Measurements from ENCODE around the gene CLDN2.

The CLDN2 gene

DNA sequence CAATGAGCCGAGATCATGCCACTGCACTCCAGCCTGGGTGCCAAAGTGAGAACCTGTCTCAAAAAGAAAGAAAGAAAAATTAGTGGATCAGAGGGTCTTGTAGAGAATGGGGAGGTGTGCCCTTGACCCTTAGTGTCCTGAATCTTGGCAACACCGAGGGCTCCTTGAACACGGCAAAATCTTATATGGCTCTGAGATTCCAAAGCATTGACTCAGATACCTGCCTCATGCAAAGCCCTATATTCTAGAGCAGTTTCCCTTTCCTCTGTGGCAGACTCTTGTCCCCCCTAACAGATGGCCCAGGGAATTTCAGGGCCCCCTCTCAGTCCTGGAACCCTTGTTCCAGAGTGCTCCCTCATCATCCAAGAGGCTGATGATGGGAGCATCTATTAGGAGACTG lies 6.8 kb downstream of the CLDN2 start:
- no peak for FAIRE-seq

DNA sequence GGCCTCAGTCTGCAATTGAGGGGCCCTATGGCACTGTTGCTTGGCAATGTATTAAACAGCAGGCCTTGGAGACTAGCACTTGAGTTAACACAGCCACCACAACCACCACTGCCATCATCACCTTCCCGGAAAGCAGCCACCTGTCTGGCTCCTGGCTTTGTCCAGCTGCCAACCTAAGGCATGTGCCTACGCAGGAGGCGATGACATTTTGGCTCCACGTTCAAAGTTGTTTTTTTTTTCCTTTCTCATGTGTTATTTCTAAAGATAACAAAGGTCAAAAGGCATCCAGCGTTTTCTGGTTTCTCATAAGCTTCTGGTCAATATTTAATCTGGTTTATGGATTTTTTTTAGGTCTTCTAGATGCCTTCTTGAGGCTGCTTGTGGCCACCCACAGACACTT lies 7.5 kb downstream of the CLDN2 start:
- no peak for FAIRE-seq

DNA sequence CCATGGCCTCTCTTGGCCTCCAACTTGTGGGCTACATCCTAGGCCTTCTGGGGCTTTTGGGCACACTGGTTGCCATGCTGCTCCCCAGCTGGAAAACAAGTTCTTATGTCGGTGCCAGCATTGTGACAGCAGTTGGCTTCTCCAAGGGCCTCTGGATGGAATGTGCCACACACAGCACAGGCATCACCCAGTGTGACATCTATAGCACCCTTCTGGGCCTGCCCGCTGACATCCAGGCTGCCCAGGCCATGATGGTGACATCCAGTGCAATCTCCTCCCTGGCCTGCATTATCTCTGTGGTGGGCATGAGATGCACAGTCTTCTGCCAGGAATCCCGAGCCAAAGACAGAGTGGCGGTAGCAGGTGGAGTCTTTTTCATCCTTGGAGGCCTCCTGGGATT lies 8.0 kb downstream of the CLDN2 start:
- FAIRE-seq: no peak

DNA sequence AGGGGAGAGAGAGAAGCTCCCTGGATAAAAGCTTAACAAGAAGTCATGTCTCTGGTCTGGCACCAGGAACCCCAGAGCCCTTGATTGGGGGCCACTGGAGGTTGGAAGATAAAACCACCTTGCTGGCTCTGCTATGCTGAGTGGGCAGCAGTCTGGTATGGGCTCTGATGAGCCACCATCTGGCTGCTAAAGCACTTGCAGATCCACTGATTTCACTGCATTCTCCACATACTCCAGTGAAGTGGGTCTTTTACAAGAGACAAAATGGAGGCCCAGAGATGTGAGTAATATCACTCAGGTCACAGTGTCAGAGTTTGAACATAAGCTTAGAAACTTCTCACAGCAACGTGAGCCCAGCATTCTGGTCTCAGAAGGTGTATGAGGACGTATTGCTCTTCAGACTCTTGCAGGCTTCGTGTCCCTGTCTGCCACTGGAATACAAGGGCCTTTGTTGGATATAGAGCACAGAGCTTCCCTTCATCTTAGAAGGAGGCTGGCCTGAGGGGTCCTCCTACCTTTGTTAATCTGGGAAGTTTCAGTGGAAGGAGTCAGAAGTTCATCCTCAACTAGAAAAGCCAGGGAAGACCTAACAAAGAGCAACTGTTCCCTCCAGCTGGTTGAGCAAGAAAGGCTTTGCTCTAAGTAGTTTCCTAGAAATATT lies 11.8 kb downstream of the CLDN2 start:
- FAIRE-seq: no peak

DNA sequence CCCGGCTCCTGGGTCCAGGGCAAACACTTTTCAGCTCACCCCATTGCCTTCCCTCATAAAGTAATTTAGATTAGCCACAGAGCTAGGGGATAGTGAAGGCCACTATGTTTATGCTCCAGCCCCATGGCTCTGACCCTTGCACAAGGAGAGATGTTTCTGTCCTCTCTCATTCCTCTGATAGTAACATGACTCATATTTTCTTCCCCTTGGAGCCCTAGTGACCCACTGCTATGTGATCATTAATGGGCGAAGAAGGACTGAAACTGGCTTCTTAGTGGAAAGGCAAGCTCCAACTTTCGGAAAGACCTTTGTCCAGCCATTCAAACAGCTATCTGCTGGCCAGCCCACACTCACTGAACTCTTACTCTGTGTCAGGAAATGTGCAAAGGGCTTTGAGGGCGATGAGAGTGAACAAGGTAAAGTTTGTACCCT lies 12.3 kb downstream of the CLDN2 start:
- no peak for FAIRE-seq

DNA sequence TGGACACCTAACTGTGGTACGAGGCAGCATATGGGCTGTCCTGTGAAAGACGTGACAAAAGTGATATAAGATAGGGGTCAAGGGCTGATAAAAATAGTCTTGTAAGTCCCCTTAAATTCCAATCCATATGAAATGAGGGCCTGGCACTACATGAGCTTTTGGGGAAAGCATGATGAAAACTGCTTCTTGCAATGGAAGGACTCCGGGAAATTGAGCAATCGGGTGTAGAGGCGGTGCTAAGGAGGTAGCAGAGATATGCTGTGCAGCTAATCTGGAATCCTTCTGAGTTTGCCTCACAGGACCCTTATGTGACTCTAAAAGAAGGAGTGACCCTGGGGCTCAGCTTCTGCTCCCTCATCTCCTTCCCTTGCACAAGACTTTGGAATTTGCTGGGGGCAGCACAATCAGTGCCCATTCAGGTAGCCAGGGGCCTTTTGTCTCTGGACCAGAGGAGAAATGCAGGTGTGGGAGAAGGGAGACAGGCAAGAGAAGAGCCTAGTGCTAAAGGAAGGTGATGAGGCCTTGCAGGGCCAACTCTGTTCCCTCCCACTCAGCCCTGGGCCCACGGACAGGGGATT lies 12.8 kb downstream of the CLDN2 start:
- no peak for FAIRE-seq

DNA sequence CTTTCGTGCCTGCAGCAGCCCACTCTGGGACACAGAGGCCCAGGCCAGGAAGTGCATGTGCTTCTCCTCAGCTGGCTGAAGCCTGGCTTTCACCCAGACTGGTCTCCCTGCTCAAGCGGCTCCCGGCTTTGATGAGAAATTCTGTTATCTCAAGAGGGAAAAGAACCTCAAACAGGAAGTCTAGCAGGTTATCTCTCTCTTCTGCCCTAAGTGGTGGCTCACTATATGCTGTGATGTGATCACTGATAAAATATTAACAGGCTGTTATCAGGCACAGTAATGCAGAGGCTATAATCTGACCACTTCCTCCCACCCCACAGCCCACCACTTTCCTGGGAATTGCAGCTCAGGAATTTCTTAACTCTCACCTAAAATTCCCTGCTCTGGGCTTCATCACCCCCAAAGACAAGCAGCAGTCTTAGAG lies 13.3 kb downstream of the CLDN2 start:
- no peak for FAIRE-seq

DNA sequence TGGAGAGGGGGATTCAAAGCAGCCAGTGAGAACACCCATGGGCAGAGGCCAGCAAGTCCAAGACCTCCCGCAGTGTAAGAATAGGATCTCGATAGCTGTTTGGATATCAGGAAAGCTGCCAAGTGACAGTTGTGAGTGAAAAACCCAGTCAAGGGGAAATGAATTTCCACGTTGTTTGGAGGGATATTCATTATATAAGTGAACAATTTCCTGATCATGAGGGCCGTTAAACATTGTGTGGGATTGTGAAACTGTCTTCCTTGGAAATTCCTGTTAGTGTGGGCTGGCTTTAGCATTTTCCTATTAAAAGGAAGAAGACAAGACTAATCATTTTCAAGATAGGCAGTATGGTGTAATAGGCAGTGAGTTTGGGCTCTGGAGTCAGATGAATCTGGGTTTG lies 15.0 kb downstream of the CLDN2 start:
- FAIRE-seq: no peak

DNA sequence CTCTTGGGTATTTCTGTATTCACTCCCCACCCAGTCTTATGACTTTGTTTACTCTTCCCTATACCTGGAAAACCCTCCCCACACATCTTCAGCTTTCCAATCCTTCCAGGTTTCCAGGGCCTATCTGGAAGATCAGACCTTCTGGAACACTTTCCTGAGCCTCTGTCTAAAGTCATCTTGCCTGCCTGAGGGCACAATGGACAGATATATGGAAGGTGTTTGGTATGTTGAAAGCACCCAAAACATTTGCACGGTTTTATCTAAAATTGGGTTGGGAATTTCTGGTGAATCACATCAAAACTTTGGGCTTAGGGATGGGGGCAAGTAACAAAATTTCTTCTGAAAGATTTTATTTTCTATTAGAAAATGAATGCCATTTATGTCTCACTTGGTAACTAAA lies 16.0 kb downstream of the CLDN2 start:
- FAIRE-seq: no peak

DNA sequence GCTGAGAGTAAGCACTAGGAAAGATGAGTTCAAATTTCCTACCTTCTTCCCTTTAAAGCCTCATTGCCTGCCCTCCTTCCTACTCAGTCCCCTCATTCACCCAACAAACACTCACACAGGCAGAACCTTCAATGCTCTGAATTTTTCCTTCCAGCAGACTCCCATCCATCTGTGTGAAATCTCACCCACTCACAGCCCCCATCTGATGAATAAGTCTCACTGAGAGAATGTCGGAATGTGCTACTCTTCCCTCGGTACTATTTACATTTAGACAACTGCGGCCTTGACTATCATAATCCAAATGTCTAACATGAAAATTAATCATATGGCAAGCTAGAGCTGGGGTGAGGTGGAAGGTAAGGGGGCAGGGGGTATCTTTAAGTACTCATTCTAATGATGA lies 19.4 kb downstream of the CLDN2 start:
- FAIRE-seq: no peak

DNA sequence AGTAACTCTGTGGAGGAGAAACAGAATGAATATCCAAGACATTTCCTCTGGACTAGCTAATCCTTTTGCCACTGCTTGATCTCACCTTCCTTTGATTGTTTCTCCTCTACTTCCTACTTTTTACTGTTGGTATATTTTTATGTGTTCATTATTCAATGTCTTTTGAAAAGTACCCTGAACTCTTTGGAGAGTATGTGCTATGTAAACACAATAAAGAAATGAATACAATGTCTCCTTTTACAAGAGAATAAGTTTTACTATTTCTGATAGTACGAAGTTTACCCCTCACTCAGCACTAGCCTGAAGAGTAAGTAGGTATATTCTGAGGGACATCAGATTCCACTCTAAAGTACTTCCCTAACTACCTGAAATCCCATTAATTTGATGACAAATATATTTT lies 19.9 kb downstream of the CLDN2 start:
- no peak for FAIRE-seq

DNA sequence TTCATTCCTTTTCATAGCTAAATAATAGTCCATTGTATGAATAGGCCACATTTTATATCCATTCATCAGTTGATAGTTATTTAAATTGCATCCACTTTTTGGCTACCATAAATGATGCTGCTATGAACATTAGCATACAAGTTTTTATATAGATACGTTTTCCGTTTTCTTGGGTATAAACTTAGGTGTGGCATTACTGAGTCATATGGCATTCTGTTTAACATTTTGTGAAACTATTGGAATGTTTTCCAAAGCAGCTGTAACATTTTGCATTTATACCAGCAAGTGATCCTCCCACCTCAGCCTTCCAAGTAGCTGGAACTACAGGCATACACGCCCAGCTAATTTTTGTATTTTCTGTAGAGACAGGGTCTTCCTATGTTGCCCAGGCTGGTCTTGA lies 26.3 kb downstream of the CLDN2 start:
- no peak for FAIRE-seq

DNA sequence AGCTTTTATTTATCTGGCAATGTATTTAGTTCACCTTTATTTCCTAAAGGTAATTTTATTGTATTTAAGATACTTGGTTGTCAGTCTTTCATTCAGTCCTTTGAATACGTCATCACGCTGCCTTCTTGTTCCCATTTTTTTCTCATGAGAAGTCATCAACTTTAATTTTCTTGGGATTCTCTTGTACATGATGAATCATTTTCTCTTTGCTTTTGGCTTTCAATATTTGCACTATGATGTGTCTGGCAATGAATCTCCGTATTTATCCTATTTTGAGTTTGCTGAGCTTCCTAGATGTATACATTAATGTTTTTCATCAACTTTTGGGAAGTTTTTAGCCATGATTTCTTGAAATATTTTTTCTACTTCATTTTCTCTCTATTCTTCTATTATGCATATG lies 28.4 kb downstream of the CLDN2 start:
- no peak for FAIRE-seq

DNA sequence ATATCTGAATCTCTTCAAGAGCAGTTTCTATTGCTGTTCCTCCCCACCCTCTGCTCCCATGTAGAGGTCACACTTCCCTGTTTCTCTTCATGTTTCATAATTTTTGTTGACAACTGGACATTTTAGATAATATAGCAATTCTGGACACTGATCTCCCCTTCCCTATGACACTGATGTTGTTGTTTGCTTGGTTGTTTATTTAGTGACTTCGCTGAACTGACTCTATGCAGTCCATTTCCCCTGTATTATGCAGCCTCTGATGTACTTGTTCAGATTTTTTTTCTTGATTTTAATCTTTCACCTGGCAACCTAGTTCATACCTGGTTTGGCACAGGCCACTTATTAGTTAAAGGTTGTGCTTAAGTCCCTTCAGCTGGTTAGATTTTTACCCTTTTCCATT lies 29.2 kb downstream of the CLDN2 start:
- no peak for FAIRE-seq

DNA sequence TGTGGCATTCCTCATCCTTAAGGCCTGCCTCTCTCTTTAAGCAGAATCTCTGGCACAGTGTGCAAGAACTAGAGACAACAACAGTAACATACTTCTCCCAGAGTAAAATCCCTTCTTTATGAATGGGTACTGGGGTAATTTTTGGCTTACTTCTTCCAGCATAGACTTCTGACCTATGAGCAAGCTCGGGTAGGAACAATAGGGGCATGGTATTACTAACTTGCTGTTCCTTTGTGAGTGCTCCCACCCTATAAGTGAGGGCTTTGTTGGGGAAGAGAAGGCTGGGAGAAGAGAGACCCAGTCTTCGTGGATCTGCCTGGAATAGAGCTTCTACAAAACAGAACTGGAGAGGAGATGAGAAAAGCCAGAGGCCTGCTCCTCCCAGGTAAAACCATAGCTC lies 30.2 kb downstream of the CLDN2 start:
- FAIRE-seq: no peak

DNA sequence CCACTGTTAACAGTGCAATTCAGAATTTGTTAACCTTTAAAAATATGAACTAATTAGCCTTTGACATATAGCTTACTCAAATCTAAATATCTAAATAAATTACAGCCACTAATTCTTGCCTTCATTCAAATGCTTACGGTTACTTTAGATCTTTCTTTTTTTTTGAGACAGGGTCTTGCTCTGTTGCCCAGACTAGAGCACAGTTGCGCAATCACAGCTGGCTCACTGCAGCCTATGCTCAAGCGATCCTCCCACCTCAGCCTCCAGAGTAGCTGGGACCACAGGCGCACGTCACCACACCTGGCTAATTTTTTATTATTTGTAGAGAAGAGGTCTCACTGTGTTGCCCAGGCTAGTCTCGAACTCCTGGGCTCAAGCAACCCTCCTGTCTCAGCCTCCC lies 31.0 kb downstream of the CLDN2 start:
- no peak for FAIRE-seq

DNA sequence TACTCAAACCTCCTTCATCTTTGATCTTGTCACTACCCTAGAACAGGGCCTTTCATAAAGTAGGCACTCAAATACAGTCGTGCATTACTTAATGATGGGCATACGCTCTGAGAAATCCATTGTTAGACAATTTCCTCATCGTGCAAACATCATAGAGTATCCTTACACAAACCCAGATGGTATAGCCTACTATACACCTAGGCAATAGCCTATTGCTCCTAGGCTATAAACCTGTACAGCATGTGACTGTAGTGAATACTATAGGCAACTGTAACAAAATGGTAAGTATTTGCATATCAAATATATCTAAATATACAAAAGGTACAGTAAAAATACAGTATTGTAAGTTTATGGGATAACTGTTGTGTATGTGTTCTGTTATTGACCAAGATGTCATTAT lies 31.9 kb downstream of the CLDN2 start:
- FAIRE-seq: no peak

DNA sequence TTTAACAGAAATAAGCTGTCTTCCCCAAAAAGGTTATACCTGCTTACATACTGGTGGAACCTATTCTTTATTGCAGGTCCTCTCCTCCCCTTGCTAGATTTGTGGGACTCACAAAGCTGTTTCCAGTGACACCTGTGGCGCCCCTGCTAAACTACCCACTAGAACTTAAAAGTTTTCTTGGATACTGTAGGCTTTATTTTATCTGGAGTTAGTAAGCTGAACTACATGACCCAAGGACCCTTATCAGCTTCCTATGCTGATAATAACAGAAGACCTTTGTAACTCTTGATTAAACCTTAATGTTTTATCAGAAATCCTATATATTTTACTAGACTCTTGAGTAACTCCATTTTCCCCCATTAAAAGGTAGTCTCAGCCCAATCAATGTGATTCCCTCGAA lies 32.3 kb downstream of the CLDN2 start:
- FAIRE-seq: no peak

DNA sequence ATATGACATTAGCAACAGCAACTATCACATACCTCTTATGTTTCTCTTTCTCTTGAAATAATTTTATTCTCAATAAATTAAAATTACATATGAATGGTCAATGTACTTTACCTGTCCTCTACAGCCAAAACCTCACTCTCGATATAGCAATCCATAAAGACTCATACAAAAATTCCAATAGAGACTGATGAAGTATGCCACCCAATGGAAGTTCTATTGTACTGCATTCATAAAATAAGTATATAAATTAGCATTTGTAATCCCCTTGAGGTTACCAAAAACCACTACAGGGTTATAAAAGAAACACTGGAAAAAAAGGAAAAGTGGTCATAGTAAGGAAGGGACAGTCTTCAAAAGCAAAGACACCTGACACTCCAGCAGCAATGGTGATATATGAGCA lies 32.8 kb downstream of the CLDN2 start:
- FAIRE-seq: no peak

DNA sequence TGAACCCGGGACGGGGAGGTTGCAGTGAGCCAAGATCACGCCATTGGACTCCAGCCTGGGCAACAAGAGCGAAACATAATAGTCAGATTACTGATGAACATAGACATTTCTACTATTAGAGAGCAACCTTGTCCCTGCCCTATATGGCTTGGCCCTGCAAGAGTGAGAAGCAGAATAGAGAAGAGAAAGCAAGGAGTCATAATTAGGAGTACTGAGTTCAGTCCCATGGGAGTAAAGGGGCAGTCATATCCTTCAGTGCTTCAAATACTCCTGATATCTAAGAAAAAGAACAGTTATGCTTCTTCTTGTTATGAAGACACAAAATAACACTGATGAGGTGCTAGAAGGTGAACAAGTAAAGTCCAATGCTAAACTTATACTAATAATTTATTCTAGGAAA lies 33.8 kb downstream of the CLDN2 start:
- FAIRE-seq: no peak

DNA sequence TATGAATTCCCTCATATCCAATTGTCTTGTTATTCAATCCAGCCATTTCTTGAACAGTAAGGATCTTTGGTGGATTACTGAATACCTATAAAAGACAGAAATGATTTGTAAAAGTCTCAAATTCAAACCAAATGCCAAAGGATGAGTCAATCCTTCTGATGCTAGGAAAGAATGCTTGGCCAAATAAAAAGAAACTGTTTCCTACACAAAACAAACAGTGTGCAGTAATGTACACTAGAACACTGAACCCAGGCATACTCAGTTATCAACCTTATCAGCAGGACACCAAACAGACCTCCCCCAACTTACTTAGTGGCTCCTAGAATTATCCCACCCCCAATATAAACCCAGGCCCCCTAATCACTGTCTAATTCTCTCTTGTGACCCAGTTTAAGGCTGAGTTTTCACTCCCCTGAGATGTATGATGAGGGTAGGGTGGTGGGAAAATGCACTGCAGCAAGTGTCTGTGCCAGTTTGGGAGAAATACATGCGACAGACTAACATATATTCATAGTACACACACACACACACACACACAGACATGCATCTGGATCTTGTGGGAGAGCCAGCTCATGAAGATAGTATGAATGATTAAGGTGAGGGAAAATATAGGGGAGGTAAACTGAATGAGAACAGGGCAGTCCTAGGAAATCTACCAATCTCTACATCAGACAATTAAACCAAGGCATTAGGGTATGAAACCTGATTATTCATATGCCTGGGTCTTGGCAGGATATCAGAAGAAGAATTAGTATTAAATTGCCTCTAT lies 35.0 kb downstream of the CLDN2 start:
- no peak for FAIRE-seq

DNA sequence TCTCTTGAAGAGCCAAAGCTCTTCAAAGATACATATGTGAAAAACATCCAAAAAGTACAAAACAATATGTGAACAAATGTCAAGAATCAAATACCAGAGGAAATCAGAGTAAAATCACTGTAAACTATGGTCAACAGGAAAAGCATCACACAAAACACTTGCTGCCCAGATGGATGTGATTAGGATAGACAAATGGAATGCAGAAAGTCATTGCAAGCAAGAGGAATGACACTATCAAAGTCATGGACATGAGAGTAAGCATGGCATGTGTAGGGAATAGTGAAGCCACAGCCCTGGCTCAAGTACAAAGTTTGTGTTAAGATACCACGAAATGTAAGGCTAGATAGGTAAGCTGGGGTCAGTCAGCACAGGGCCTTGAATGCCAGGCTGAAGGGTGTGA lies 37.7 kb downstream of the CLDN2 start:
- FAIRE-seq: no peak

DNA sequence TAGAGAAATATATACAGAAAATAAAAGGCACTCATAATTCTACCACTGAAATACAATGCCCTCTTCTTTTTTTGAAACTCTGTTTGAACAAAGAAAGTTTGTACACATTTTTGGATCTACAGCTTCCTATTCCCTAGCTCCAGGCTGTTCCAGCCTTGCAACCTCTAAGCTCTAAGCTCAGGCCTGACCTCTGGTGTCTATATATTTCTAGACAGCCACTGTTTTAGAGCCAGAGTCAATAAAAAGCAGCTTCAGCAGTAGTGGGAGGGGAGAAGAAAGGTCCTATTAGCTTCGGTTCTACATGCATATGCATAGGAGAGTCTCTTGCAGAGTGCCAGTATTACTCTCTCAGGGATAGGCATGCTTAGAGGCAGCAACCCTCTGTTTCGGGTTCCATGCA lies 39.7 kb downstream of the CLDN2 start:
- FAIRE-seq: no peak

DNA sequence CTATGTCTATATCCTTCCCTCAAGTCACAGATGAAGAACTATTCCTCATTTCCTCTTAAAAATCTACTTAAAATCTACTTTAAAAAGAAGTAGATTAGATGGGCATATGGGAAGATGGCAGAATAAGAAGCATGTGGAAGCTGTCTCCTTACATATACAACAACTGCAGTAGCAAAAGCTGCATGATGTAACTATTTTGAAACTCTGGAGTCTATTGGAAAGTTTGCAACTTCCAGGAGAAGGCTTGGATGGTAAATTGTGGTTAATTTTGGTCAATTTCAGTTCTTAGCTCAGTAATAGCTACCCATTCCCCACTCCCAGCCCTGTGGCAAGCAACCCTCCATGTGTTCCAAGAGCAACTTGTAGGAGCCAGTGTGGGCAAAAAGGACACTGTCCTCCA lies 42.9 kb downstream of the CLDN2 start:
- FAIRE-seq: no peak
